COLO668 (cell line): ENCODE results near the gene TRAF7.
"Not testable (repeated sequence)": the region's sequence is repeated elsewhere in the genome, so short reads cannot be mapped to it uniquely, and the experiment has no call there.

ENCODE experiments used
- DNase-seq: peaks from one replicate; lab custom pipeline; 2025; ENCODE audit not compliant: unreplicated experiment; lab: John Stamatoyannopoulos, UW

TRAF7 gene

DNA sequence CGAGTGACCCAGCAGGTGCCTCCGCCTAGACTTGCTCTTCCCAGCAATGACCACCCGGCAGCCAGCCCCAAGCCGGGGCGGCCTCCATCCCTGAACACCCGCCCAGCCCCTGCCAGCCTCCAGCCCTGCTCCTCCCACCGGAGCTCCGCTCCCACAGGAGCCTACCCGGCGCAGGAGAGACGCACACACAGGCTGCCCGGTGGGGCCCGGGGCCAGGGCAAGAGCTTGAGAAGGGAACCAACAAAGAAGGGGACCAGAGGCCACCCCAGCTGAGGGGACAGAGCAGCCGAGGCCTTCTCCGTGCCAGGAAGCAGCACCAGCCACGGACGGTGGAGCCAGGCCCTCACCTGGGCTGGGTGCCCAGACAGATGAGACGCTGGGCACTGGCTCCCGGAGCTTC is 33.7 kb upstream of the TRAF7 start:
- DNase-seq: no peak

DNA sequence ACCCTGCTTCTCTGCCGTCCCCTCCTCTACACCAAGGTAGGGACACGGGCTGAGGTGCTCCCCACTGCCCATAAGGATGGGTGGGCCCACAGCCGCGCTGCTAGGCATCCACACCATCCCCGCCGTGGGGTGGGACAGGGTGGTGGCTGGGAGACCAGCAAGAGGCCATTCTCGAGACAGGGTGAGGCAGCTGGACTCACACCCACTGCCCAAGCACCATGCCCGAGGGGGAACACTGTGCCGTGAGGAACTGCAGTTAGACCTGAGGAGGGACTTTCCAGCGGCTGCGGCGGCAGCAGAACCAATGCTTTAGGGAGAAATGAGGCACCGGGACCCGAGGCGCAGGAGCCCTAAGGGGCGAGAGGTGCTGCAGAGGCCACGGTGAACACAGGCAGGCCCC is 33.2 kb upstream of the TRAF7 start:
- no peak for DNase-seq

DNA sequence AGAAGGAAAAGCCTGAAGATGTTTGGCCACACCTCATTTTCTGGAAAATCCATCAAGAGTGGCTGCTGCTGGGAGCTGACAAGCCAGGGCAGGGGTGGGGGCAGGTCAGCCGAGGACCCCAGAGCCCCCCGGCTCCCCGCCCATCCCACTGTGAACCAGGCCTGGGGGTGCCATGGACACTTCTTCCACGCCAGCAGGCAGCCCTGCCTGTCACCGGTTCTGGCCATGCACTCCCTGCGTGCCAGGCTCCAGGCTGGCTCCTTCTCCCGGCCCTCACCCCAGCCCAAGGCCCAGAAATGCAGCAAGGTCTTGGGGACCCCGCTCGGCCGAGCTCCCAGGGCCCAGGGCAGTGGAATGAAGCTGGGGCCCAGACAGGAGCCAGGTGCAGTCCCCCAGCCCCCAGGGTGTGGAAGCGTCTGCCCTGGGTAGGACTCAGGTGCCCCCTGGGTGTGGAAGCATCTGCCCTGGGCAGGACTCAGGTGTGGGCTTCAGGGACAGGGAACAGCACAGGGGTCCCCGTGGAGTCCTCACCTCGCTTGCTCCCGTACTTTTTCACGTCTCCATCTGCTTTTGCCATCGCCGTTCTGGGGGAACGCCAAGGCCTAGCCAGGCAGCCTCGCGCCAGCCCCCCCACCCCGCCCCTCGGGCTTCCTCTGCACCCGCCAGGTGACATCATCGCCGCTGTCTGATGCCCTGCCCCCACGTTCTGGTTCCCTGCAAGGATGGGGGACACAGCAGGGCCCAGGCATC is 32.5 kb upstream of the TRAF7 start:
- DNase-seq: not testable (repeated sequence)

DNA sequence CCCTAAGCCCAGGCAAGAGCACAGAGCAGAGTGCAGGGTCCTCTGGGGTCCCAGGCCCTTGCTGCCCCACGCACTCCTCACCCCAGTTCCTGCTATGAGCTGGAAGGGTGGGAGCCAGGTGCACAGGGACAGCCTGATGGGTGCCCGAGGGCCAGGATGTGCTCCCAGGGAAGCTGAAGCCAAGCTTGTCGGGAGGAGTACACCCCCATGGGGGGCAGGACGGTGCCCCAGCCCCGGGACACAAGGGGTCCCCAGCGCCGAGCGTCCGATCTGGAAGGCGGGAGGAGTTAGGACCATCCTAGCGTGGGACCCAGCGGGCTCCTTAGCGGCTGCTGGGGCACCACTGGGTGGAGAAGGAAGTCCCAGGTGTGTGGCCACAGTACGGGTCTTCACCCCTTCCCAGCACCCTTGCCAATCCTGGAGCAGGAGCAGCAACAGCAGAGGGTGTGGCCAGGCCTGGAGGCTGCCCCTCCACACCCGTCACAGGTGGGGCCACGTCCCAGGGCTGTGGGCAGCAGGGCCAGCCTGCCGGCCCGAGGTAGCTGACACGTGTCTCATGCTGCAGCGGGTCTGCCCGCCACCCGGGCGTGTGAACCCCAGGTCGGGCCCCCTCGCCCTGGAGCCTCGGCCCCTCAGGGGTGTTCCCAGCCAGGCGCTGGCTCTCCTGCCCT is 31.7 kb upstream of the TRAF7 start:
- peak; percentile 37 for DNase-seq

DNA sequence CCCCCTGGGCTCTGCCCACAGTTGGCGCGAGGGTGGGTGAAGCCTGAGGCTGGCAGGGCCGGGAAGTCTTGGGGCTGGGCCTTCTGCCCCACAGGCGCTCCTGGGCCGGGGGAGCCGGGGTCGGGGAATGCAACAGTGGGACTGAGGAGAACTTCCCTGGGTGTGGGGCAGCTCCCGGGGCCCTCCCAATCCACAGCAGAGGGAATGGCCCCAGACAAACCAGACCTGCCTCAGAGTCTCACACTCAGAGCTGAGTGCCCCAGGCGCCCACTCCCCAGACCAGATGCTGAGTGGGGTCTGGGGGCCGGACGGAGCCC is 31.2 kb upstream of the TRAF7 start:
- not testable (repeated sequence) for DNase-seq

DNA sequence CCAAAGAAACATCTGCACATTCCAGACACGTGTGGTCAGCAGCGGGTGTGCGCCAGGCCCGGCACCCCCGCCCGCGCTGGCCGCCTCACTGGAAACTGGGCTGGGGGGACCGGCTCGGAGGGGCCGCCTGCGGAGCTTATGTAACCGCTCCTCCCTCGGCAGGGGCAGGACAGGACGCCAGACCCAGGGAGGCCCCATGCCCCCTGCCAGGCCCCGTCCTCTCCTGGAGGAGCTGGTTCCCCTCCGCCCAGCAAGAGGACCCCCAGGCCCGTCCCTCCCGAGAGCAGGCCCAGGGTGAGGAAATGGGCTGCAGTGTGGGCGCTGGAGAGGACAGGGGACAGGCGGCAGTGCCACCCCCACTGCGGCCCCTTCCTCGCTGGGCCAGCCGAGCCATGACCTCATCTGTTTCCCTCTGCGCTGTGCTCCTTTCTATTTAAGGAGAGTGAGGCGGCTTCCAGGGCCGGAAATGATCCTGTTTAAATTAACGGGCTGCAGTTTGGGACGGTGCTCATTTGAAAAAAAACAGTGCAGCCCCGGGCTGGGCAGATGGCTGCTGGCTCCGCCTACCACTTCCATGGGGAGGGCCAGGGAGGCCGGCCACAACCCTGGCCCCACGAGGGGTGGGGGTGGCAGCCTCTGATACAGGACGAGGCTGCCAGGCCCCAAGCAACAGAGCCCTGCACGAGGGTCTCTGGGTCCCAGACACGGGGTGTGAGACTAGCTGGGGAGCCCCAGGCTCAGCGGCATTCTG is 30.7 kb upstream of the TRAF7 start:
- DNase-seq: peak; percentile 73

DNA sequence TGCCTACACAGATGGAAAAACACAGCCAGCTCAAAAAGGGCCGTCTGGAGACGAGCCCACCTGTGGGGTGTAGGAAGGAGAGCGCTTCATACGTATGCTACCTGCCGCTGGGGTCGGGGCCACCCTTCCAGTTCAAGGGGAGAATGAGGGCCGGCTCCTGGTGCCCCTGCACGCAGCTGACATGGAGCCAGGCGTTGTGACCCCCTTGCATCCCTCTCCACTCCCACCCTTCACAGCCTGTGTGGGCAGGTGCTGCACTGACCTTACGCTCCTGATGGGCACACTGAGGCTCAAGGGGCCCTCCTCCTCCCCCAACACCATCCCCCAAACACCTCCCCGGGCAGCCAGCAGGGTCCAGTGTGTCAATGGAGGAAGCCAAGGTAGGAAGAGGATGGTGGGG is 30.0 kb upstream of the TRAF7 start:
- DNase-seq: not testable (repeated sequence)

DNA sequence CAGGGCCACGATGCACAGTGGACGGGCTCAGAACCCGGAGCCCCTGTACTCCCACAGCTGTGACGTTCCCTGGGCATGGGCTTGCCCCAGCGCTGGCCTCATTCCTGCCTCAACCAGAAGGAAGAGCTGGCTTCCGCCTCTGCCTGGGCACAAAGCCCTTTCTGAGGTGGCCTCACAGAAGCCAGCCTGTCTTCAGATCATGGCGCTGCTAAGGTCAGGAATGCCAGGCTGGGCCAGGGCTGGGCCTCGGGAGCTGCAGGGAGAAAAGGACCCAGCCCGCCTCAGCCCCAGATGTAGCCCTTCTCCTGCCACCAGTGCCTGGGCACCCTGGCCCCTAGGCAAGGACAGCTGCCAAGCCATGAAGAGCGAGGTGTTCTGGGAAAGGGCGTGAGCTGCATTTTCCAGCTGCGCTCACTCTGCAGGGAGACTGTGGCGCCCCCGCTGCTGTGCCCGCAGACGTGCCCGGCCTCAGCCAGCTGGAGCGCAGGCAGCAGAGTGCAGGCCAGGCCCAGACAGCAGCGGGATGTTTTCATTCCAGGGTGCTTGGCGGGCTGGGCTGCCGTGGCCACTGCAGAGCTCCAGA is 29.3 kb upstream of the TRAF7 start:
- DNase-seq: not testable (repeated sequence)

DNA sequence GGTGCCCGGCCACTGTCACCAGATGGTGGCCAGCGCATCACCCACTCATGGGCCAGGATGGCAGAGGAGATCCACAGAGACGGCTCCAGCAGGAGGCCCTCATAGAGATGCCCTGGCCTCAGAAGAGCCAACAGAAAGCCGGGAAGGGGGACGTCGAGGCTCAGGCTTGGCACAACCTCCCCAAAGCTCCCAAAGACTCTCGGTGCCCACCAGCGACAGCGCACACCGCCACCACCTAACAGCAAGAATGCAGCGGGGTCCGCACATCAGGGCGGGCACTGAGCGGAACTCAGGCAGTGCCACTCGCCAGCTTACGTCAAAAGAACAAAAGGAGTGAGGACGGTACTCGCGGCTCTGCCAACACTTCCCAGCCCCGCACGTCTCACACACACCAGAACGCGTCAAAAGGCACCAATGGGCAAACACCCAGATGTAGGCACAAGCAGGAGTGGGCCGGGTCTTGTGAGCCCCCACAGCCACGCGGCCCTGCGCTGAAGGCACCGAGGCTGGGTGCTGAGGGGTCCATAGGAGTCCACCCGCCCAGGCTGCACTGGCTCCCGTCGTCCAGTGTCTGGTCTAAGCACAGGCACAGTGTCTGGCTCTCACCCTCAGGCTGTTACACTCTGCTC is 28.5 kb upstream of the TRAF7 start:
- DNase-seq: not testable (repeated sequence)

DNA sequence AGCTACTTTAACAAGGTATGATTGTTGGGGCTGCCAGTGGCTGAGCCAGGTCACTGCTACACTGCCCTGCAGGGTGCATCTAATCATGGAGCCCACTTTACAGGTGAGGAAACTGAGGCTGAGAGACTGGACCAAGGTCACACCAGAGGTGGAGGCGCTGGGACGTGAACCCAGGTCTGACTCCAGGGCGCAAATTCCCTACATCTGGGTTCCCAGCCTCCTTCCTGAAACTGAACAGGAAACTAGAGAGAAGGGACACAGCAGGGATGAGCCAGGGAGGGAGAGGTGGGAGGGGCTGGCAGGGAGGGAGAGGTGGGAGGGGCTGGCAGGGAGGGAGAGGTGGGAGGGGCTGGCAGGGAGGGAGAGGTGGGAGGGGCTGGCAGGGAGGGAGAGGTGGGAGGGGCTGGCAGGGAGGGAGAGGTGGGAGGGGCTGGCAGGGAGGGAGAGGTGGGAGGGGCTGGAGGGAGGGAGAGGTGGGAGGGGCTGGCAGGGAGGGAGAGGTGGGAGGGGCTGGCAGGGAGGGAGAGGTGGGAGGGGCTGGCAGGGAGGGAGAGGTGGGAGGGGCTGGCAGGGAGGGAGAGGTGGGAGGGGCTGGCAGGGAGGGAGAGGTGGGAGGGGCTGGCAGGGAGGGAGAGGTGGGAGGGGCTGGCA is 27.8 kb upstream of the TRAF7 start:
- DNase-seq: peak; percentile 47

DNA sequence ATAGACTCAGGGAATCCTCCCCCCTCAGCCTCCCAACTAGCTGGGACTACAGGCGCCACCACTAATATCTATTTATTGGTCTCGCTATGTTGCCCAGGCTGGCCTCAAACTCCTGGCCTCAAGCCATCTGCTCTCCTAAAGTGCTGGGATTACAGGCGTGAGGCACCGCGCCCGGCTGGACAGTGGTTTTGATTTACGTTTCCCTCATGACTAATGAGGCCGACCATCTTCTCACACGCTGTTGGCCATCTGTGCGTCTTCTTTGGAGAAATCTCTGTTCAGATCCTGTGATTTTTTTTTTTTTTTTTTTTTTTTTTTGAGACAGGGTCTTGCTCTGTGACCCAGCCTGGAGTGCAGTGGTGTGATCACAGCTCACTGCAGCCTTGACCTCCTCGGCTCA is 26.3 kb upstream of the TRAF7 start:
- DNase-seq: not testable (repeated sequence)

DNA sequence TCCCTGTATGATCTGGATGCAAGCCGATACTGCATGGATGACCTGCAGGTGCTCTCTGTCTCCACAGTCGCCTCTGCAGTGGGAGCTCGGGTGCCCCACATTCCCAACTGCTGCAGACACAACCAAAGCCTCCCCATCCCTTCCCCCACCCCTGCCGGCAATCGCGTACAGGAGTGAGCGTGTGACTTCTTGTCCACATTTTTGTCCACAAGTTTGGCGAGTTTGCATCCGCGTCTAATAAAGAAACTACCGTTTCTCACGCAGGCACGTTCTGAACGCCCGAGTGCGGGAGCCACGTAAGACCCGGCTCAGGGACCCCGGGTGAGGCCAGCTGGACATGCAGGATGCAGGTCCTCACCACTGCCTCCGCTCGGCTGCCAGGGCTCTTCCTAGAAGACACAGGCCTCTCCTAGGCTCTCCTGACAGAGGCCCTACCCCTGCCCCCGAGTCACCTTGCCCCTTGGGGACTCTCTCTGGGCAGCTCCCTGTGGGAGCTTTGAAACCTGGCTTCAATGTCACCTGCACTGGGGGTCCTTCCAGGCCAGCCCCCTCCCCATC is 25.6 kb upstream of the TRAF7 start:
- DNase-seq: not testable (repeated sequence)

DNA sequence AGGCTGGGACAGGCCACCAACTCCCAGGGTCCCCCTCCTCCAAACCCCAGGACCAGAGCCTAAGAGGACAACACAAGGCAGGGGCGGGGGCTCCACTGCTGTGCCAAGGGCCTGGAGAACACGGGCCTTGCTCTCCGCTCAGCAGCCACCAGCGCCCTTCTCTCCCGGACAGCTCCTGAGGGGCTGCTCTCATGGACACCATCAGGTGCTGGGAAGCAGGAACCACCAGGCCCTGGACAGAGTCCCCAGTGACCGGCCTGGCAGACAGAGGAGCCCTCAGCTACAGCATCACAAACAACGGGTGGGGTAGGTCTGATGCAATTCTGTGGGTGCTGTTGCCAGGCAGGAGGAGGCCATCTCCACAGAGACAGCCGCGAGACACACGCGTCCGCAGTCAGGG is 21.8 kb upstream of the TRAF7 start:
- not testable (repeated sequence) for DNase-seq

DNA sequence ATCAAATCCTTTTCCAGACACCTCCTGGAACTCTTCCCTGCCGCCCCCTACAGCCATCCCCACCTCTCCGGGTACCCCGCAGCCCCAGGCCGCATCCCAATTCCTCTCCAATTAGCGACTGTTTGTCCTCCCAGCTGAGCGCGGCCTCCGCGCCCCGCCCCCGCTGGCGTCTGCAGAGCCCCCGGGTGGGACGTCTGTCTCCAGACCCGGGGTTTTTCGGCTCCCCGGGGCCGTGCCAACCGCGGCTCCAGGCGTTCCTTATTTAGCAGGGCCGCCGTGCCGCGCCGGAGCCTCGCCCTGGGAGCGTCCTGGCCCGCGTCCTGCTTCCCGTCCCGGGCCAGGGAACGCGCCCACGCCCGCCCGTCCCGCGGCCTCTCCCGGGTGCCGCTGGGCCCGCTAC is 20.5 kb upstream of the TRAF7 start:
- peak; percentile 11 for DNase-seq

DNA sequence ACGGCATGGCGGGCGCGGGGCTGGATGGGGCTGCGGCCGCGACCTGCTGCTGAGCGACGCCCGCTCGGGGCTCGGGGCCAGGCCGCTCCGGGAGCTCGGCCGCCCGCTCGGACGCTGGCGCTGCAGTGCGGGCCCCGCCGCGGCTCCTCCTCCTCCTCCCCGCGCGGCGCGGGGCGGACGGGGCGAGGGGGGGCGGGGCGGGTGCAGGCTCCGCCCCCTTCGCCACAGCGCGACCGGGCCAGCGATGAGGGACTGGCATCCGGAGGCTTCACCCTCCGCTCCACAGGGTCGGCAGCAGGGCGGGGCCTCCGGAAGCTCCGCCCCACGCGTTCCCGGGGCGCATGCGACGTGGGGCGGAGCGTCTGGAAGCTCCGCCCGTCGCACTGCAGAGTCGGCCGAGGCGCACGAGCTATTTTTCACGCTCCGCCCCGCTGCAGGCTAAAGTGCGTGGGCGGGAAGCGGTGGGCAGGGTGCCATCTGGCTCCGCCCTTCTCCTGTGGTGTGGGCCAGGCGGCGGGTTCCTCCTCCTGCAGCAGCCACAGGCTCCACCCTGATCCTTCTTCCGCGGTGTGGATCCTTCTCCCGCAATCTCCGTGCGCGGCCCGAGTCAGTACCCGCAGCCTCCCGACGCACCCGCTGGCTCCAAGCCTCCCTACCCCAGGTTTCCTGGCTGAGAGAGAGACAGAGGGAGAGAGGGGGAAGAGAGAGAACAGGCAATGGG is 19.7 kb upstream of the TRAF7 start, which contains the start of gene PKD1:
TSS of gene PKD1 (minus strand) at position 129 of the 721 bp plus-strand sequence. CDS start 209 bp downstream, outside the sequence.
- DNase-seq: peak; percentile 89

DNA sequence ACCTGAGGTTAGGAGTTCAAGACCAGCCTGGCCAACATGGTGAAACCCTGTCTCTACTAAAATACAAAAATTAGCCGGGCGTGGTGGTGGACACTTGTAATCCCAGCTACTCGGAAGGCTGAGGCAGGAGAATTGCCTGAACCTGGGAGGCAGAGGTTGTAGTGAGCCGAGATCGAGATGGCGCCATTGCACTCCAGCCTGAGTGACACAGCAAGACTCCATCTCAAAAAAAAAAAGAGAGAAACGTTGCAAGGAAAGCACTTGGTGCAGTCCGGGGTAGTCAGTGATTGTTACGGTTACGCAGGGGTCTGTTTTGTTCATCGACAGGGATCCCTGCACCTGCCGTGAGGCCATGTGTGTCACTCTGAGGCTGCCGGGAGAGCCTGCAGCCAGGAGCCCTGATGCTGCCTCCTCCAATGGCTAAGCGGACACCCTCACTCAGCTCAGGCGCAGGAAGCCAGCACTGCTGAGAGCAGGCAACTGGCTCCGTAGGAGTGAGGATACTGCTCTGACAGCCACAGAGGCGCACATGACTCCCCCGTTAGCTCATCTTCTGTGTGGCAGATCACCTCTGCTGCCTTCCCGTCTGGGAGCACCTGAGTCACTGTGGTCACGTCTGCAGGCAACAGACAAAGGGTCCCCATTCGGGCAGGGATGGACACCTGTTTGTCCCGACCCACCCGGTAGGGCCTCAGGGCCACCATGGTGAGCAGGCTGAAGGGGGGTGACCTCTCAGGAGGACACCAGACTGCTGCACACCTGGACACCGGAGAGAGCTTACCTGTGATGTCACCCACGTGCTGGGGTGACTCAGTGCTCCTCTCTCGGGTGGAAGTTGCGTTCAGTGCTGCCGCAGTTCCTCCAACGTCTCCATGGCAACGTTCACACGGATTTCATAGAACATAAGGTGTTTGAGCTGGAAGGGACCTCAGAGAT is 12.4 kb upstream of the TRAF7 start:
- DNase-seq: peak; percentile 74

DNA sequence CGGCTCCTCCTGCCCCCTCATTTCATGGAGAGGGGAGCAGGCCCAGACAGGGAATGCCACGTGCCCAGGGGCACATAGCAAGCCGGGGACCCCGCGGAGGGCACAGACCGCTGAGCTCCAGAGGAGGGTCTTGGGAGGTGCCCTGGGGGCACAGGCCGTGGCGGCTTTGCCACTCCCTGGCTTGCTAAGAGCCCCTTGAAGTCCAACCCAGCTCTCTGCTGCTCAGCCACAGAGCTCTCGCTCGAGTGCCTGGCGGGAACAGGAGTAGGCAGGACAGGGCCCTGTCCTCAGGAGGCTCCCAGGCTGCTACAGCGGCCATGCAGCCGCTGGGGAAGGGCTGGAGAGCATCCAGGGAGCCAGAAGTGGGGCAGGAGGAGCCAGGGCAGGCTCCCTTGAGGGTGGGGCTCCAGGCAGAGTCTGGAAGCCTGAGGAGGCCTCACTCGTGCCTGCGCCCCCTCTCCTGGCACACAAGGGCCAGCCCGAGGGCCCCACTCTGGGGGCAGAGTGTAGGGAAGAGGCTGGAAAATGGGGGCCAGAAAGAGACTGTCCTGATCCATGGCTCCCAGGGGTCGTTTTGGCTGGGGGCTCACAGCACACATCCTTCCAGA is 11.6 kb upstream of the TRAF7 start:
- peak; percentile 42 for DNase-seq

DNA sequence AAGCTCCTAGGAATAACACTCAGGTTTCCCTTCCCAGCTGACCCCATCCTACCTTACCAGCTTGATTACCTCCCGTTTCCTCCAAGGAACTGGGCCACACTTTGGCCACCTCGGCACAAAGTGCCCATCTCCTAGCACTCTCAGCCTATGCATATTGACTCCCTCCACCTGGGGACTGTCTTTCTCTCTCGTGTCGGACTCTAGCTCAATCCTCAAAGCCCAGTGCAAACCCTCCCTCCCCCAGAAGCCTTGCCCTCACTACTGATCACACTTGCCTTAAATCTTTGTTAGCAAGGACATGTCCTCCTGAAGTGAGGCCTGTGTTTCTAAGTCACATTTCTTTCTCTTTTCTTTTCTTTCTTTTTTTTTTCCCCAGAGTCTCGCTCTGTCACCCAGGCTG is 9.7 kb upstream of the TRAF7 start:
- DNase-seq: no peak
